B cell (primary cell): Measurements from ENCODE around the gene CARHSP1. TPM values are rescaled to one million over a fixed set of nuclear protein-coding genes. Genes with fewer than 3 reads are reported as not detected.
"Not testable (repeated sequence)": the region's sequence is repeated elsewhere in the genome, so short reads cannot be mapped to it uniquely, and the experiment has no call there.

Experiments
- ATAC-seq: fragments of 200-7000 bp; cut with Tn5 transposase; one replicate; pipeline ENCODE4 v1.10.0; 2021; ENCODE audit warnings: low read depth, mild to moderate bottlenecking, moderate number of reproducible peaks, moderate library complexity
- CTCF ChIA-PET: fragments of 350-600 bp; sonication (Branson Sonifier 250); formaldehyde crosslinking; loops from one replicate; lab custom pipeline; 2021; ENCODE audit warnings: antibody characterized with exemption, inconsistent platforms; lab: Charles Lee
- POLR2A ChIA-PET: fragments of 350-600 bp; sonication (Branson Sonifier 250); formaldehyde crosslinking; loops from one replicate; lab custom pipeline; 2021; ENCODE audit warnings: antibody characterized with exemption; lab: Charles Lee
- DNase-seq: peaks from one replicate; pipeline ENCODE4 v3.0.0; 2013
- H2AFZ ChIP-seq: 2 replicates; pipeline ENCODE4 v1.6.1; 2012; ENCODE audit warnings: mild to moderate bottlenecking, low read depth, low read length; ENCODE audit not compliant: insufficient read depth, poor library complexity, severe bottlenecking
- H3K27ac ChIP-seq, 2 donors: 1 replicate in 1 of 2; 2 replicates in 1 of 2; pipeline ENCODE4 v1.5.1; 2012 to 2013; ENCODE audit warnings: low read length in 2 of 2, mild to moderate bottlenecking in 2 of 2, moderate library complexity in 1 of 2
- H3K27me3 ChIP-seq, 4 experiments: fragments of 200-600 bp in 1 of 4; sonication (generic) in 1 of 4; replicated peaks in 1 of 4; 1 replicate in 2 of 4; 2 replicates in 2 of 4; pipeline versions ENCODE4 v1.6.1 to v1.7.0; 2013 to 2016; ENCODE audit warnings: low read length in 3 of 4, mild to moderate bottlenecking in 2 of 4, mixed read lengths in 1 of 4, moderate library complexity in 1 of 4; ENCODE audit not compliant: insufficient read depth in 4 of 4, control insufficient read depth in 3 of 4; ENCODE audit errors: control extremely low read depth in 1 of 4
- H3K36me3 ChIP-seq, 2 experiments: replicated peaks in 1 of 2; 1 replicate in 1 of 2; 2 replicates in 1 of 2; pipeline versions ENCODE4 v1.6.1 to v1.7.1; 2013; ENCODE audit warnings: low read length in 1 of 2; ENCODE audit not compliant: insufficient read depth in 2 of 2, control insufficient read depth in 1 of 2; ENCODE audit errors: control extremely low read depth in 1 of 2, extremely low read depth in 1 of 2
- H3K4me1 ChIP-seq, 2 donors: fragments of 200-600 bp in 1 of 2; sonication (generic) in 1 of 2; 1 replicate in 1 of 2; 2 replicates in 1 of 2; pipeline versions ENCODE4 v1.5.1 to v1.6.1; 2013 to 2017; ENCODE audit warnings: low read length in 2 of 2; ENCODE audit not compliant: control insufficient read depth in 2 of 2, insufficient read depth in 2 of 2
- H3K4me2 ChIP-seq: replicated peaks from 2 replicates; pipeline ENCODE3; 2012; ENCODE audit warnings: mild to moderate bottlenecking, low read depth, low read length; ENCODE audit not compliant: poor library complexity, severe bottlenecking
- H3K4me3 ChIP-seq, 5 experiments: fragments of 200-600 bp in 1 of 5; sonication (generic) in 1 of 5; 1 replicate in 3 of 5; 2 replicates in 2 of 5; pipeline versions ENCODE4 v1.5.1 to v1.7.0; 2011 to 2016; ENCODE audit warnings: low read length in 4 of 5, mild to moderate bottlenecking in 4 of 5, low read depth in 2 of 5, control low read depth in 1 of 5, moderate library complexity in 1 of 5; ENCODE audit not compliant: insufficient read depth in 1 of 5; ENCODE audit errors: control extremely low read depth in 1 of 5, extremely low read depth in 1 of 5
- H3K79me2 ChIP-seq: fragments of 200-600 bp; sonication (generic); one replicate; pipeline ENCODE4 v1.6.0; 2016; ENCODE audit warnings: low read length; ENCODE audit not compliant: control insufficient read depth, insufficient read depth
- H3K9ac ChIP-seq: fragments of 200-600 bp; sonication (generic); 2 replicates; pipeline ENCODE4 v1.6.1; 2017; ENCODE audit warnings: mild to moderate bottlenecking, low read length, moderate library complexity
- H3K9me3 ChIP-seq, 3 donors: one replicate each; pipeline versions ENCODE4 v1.6.1 to v1.7.1; 2013; ENCODE audit warnings: low read length in 2 of 3; ENCODE audit not compliant: control insufficient read depth in 2 of 3, insufficient read depth in 1 of 3; ENCODE audit errors: control extremely low read depth in 1 of 3
- H4K20me1 ChIP-seq: 2 replicates; pipeline ENCODE4 v1.6.0; 2012; ENCODE audit warnings: mild to moderate bottlenecking, low read length; ENCODE audit not compliant: insufficient read depth, control insufficient read depth, poor library complexity, severe bottlenecking
- H3K27ac Mint-ChIP-seq: one replicate; pipeline ENCODE4 v1.8.0; 2021; ENCODE audit warnings: mixed read lengths
- H3K27me3 Mint-ChIP-seq: one replicate; pipeline ENCODE4 v1.8.0; 2021; ENCODE audit warnings: mixed read lengths
- H3K4me1 Mint-ChIP-seq: one replicate; pipeline ENCODE4 v1.8.0; 2021; ENCODE audit warnings: mixed read lengths
- H3K4me3 Mint-ChIP-seq: one replicate; pipeline ENCODE4 v1.8.0; 2021; ENCODE audit warnings: mixed read lengths
- H3K9me3 Mint-ChIP-seq: one replicate; pipeline ENCODE4 v1.8.0; 2022; ENCODE audit warnings: mixed read lengths; ENCODE audit not compliant: insufficient read depth
- EZH2 ChIP-seq: IDR thresholded peaks from 2 replicates; pipeline ENCODE4 v1.6.1; 2012; ENCODE audit warnings: borderline replicate concordance, low read depth, mild to moderate bottlenecking, moderate library complexity, low read length; ENCODE audit not compliant: insufficient read depth, poor library complexity, severe bottlenecking
- WGBS: methylation state at CpG from one replicate; pipeline ENCODE4 v1.1.5; 2013; ENCODE audit warnings: missing lambda C conversion rate; ENCODE audit not compliant: insufficient coverage; 5-methylcytosine and 5-hydroxymethylcytosine counted together
- intact Hi-C: fragments of 100-400 bp; cut with micrococcal nuclease; formaldehyde crosslinking; loops from one replicate; pipeline ENCODE4 v1.10.0; 2022
- polyA plus RNA-seq: library from polyadenylated mRNA; depleted of rRNA; stranded (reverse); fragments of >200 nt; gene quantifications from 2 replicates; pipeline ENCODE4 v1.2.3, GENCODE V29; 2012
- total RNA-seq, 2 donors: library from RNA; stranded (reverse); fragments of 120-200 nt in 1 of 2; gene quantifications; 1 replicate in 1 of 2; 2 replicates in 1 of 2; pipeline versions ENCODE4 v1.2.3 to v1.2.4, GENCODE V29; 2013 to 2022
- TF ChIP-seq, protein P1 (sequence below): fragments of 200-600 bp; IDR thresholded peaks from one replicate; pipeline ENCODE4 v1.8.0; 2022; ENCODE audit warnings: antibody characterized with exemption, mild to moderate bottlenecking

The CARHSP1 gene
- total and polyA plus RNA-seq, 2 donors (not counting 1 experiment from before 2014, with no cell fraction given) = 26.5 to 63.1 TPM

DNA sequence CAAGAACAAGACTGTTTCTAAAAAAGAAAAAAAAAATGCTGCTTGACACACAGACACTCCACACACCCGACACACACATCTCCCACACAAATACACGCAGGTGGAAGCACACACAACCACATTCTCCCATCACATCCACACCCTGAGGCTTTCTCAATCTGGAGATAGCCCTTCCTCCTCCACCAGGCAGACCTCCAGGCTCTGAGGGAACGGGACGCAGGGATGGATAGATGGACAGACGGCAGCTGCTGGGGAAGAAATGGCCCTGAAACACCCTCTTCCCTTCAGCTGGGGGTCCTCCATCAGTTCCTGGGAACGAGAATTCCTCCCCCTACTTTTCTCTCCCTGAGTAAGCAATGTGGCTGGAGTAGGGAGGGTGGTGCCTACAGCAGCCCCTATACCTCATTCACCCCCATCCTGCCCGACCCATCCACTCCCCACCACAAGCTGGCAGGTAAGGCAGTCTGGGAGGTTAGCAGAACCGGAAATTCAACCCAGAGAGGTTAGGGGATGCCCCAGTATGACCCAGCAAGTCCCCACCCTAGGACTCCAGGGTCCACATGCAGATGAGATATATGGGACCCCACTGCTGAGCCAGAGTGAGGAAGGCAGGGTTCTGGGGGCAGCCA, 9.2 kb upstream of the CARHSP1 start:
- H4K20me1 ChIP-seq = no peaks in the 10 kb centered on the region
- no peak overlapping the region for H3K27ac ChIP-seq
- Mint-ChIP-seq H3K4me3 (no peak overlapping the region), H3K9me3 (no peaks in the 10 kb centered on the region), H3K27me3 (peaks cover 8% of the 10 kb centered on the region), H3K4me1 (peaks cover 7% of the 10 kb centered on the region), H3K27ac (no peak overlapping the region)
- no peaks in the 10 kb centered on the region for H3K79me2 ChIP-seq
- H3K4me2 ChIP-seq = no peak overlapping the region
- ChIA-PET CTCF (interaction anchor here (0.7 to 5.7 kb wide), 8 partner anchors 12 to 311 kb away, joined by 3 to 46 read pairs (median 4); no protein-coding TSS in a partner anchor), POLR2A (interaction anchor here (3.2 kb wide), 1 partner anchor 7 kb away, joined by 11 read pairs; no protein-coding TSS in a partner anchor)
- no peak for DNase-seq
- H3K4me1 ChIP-seq = peaks cover 0 to 5% of the 10 kb centered on the region in 2 donors
- ATAC-seq = no peak
- H3K9ac ChIP-seq = no peak overlapping the region
- no peak overlapping the region for H2AFZ ChIP-seq
- WGBS = 75% methylated on average over 4 of the region's 8 CpGs
- no peaks in the 10 kb centered on the region for H3K9me3 ChIP-seq
- intact Hi-C loops = no loop called here
- H3K4me3 ChIP-seq = no peak overlapping the region
- H3K27me3 ChIP-seq = peaks cover 0 to 6% (median 2%) of the 10 kb centered on the region in 4 experiments
- no peak for TF ChIP-seq EZH2
- TF ChIP-seq, protein P1, sequence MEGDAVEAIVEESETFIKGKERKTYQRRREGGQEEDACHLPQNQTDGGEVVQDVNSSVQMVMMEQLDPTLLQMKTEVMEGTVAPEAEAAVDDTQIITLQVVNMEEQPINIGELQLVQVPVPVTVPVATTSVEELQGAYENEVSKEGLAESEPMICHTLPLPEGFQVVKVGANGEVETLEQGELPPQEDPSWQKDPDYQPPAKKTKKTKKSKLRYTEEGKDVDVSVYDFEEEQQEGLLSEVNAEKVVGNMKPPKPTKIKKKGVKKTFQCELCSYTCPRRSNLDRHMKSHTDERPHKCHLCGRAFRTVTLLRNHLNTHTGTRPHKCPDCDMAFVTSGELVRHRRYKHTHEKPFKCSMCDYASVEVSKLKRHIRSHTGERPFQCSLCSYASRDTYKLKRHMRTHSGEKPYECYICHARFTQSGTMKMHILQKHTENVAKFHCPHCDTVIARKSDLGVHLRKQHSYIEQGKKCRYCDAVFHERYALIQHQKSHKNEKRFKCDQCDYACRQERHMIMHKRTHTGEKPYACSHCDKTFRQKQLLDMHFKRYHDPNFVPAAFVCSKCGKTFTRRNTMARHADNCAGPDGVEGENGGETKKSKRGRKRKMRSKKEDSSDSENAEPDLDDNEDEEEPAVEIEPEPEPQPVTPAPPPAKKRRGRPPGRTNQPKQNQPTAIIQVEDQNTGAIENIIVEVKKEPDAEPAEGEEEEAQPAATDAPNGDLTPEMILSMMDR = no peak
- no peaks in the 10 kb centered on the region for H3K36me3 ChIP-seq

DNA sequence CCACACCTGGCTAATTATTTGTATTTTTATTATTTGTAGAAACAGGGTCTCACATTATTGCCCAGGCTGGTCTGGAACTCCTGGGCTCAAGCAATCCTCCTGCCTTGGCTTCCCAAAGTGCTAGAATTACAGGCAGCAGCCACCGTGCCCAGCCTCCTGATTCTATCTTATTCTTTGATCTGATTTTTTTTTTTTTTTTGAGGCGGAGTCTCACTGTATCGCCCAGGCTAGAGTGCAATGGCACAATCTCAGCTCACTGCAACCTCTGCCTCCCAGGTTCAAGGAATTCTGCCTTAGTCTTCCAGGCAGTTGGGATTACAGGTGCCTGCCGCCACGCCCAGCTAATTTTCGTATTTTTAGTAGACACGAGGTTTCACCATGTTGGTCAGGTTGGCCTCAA, 6.5 kb upstream of the CARHSP1 start:
- H3K9me3 ChIP-seq, H3K4me3 ChIP-seq, DNase-seq, H3K9ac ChIP-seq, H3K4me3 Mint-ChIP-seq, ATAC-seq, H3K9me3 Mint-ChIP-seq, H3K79me2 ChIP-seq, H4K20me1 ChIP-seq, H3K27ac ChIP-seq, H3K4me2 ChIP-seq, H3K27me3 ChIP-seq, POLR2A ChIA-PET, H3K27me3 Mint-ChIP-seq, H3K27ac Mint-ChIP-seq, H3K36me3 ChIP-seq, H2AFZ ChIP-seq, CTCF ChIA-PET, intact Hi-C loops: not testable (repeated sequence)
- 87% methylated on average over 7 of the region's 7 CpGs for WGBS
- peaks cover 18% of the 10 kb centered on the region for H3K4me1 Mint-ChIP-seq
- H3K4me1 ChIP-seq = peaks cover 10 to 19% of the 10 kb centered on the region in 2 donors
